ENCODE data around the gene CDH4. TPM values are rescaled to one million over a fixed set of nuclear protein-coding genes. Genes with fewer than 3 reads are reported as not detected.

CDH4 gene
- total RNA-seq, 4 donors from 2014 or later = 0.13 to 0.38 (median 0.21) TPM; not detected in 1

- TF ChIP-seq, protein P1, sequence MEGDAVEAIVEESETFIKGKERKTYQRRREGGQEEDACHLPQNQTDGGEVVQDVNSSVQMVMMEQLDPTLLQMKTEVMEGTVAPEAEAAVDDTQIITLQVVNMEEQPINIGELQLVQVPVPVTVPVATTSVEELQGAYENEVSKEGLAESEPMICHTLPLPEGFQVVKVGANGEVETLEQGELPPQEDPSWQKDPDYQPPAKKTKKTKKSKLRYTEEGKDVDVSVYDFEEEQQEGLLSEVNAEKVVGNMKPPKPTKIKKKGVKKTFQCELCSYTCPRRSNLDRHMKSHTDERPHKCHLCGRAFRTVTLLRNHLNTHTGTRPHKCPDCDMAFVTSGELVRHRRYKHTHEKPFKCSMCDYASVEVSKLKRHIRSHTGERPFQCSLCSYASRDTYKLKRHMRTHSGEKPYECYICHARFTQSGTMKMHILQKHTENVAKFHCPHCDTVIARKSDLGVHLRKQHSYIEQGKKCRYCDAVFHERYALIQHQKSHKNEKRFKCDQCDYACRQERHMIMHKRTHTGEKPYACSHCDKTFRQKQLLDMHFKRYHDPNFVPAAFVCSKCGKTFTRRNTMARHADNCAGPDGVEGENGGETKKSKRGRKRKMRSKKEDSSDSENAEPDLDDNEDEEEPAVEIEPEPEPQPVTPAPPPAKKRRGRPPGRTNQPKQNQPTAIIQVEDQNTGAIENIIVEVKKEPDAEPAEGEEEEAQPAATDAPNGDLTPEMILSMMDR (IDR thresholded peaks at IDR 0.05) = no peak
- no peak for TF ChIP-seq POLR2A (IDR thresholded peaks at IDR 0.05)
- intact Hi-C loops (cut with DNase I) = no loop called here
- Histone ChIP-seq H3K27ac (no peak overlapping the region), H3K9me3 (no peaks in the 10 kb centered on the region), H3K36me3 (no peaks in the 10 kb centered on the region), H3K27me3 (peaks cover 0 to 46% (median 0%) of the 10 kb centered on the region in 4 donors), H3K4me1 (no peaks in the 10 kb centered on the region), H3K4me3 (no peak overlapping the region)
- WGBS, 2 donors = 43 to 57% methylated on average over 13 of the region's 13 CpGs
- no peak for DNase-seq
Observed at GRCh38 chr20:61887596-61888093, 635.6 kb downstream of the CDH4 start.

DNA sequence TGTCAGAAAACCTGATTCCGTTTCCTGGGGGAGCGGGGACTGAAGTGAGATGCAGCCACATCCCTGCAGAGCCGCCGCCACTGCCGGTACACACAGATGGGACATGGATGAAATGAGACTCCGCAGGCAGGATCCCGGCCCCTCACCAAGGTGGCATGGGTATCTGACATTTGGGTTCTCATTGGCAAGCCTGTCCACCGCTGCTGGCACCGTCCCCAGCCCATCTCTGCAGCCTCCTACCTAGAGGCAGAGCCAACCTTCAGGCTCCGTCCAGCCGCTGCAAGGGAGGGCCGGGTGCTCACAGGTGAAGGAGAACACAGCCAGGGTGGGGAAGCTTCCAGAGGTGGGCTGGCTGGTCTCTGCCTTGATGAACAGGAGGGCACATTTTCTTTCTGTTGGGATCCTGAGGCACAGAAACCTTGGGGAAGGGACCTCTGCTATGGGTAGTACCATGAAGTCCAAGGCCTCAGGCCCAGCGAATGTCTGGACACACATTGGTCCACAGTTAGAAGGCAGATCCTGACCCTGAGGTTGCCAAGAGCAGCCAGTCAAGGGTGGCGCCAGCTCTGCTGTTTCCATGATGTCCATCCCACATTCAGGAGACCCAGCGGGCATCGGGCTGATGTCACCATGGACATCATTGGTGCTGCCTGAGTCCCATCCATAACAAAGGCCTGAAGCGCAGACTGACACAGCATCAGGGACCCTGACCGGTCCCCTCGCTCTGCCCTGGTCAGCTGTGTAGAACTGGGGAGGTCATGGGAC is 636.2 kb downstream of the CDH4 start:
- WGBS, 2 donors = 92 to 93% methylated on average over 8 to 10 of the region's 19 CpGs
- no peak for DNase-seq
- H3K27me3 ChIP-seq = peaks cover 0 to 40% (median 0%) of the 10 kb centered on the region in 4 donors
- no peaks in the 10 kb centered on the region for H3K9me3 ChIP-seq
- TF ChIP-seq POLR2A (IDR thresholded peaks at IDR 0.05) = no peak
- TF ChIP-seq, protein P1 (IDR thresholded peaks at IDR 0.05) = no peak
- no peak overlapping the region for H3K27ac ChIP-seq
- intact Hi-C loops (cut with DNase I) = no loop called here
- no peaks in the 10 kb centered on the region for H3K36me3 ChIP-seq
- H3K4me1 ChIP-seq = no peaks in the 10 kb centered on the region
- no peak overlapping the region for H3K4me3 ChIP-seq

DNA sequence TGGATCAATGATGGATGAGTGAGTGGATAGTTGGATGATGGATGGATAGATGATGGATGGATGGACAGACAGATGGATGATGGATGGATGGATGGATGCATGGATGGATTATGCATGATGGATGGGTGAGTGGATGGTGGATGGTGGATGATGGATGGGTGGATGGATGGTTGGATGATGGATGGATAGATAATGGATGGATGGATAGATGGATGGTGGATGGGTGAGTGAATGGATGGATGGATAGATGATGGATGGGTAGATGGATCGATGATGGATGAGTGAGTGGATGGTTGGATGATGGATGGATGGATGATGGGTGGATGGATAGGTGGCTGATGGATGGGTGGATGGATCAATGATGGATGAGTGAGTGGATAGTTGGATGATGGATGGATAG is 637.6 kb downstream of the CDH4 start:
- Histone ChIP-seq H3K4me1 (no peaks in the 10 kb centered on the region), H3K9me3 (no peaks in the 10 kb centered on the region), H3K27me3 (peaks cover 0 to 26% (median 0%) of the 10 kb centered on the region in 4 donors), H3K27ac (no peak overlapping the region), H3K36me3 (no peaks in the 10 kb centered on the region), H3K4me3 (no peak overlapping the region)
- DNase-seq = no peak
- intact Hi-C loops (cut with DNase I) = no loop called here
- no peak for TF ChIP-seq POLR2A (IDR thresholded peaks at IDR 0.05)
- TF ChIP-seq, protein P1 (IDR thresholded peaks at IDR 0.05) = no peak
- 80 to 86% methylated on average over 1 of the region's 1 CpG for WGBS, 2 donors

DNA sequence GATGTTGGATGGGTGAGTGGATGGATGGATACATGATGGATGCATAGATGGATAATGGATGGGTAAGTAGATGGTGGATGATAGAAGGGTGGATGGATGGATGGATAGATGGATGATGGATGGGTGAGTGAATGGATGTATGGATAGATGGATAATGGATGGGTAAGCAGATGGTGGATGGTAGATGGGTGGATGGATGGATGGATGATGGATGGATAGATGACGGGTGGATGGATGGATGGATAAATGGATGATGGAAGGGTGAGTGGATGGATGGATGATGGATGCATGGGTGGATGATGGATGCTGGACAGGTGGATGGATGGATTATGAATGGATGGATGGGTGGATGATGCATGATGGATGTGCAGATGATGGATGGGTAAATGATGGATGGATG is 638.1 kb downstream of the CDH4 start:
- DNase-seq = no peak
- intact Hi-C loops (cut with DNase I) = no loop called here

DNA sequence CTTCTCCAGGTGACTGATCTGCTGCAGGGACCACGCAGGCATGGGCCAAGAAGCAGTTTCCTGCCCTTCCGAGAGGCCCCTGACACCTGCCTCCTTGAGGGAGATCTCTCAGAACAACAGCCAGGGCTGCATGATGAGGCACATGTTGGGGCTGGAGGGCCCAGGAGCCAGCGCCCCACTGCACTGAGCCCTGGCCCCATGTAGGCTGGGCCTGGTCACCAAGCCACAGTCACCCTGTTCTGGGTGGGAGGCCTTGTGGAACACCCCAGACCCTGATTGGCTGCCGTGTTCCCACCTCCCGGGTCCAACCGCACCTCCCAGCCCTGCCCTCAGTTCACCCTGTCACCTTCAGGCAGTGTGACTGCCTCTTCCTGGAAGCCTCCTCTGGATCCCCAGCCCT is 639.4 kb downstream of the CDH4 start:
- TF ChIP-seq POLR2A (IDR thresholded peaks at IDR 0.05) = no peak
- TF ChIP-seq, protein P1 (IDR thresholded peaks at IDR 0.05) = no peak
- no peaks in the 10 kb centered on the region for H3K36me3 ChIP-seq
- no peak overlapping the region for H3K4me3 ChIP-seq
- no peak for DNase-seq
- peaks cover 0 to 21% (median 0%) of the 10 kb centered on the region in 4 donors for H3K27me3 ChIP-seq
- no peaks in the 10 kb centered on the region for H3K9me3 ChIP-seq
- no peaks in the 10 kb centered on the region for H3K4me1 ChIP-seq
- WGBS, 2 donors = 100% methylated on average over 1 of the region's 6 CpGs; no CpG with 5 or more reads in 1 of the 2 donors
- intact Hi-C loops (cut with DNase I) = no loop called here
- H3K27ac ChIP-seq = no peak overlapping the region

More for the DNA sequence above, 638.1 kb downstream of the CDH4 start:
- no peak overlapping the region for H3K27ac ChIP-seq
- H3K9me3 ChIP-seq = no peaks in the 10 kb centered on the region
- 0% methylated on average over 1 of the region's 1 CpG for WGBS, 2 donors
- H3K4me3 ChIP-seq = no peak overlapping the region
- H3K4me1 ChIP-seq = no peaks in the 10 kb centered on the region
- TF ChIP-seq, protein P1 (IDR thresholded peaks at IDR 0.05) = no peak
- no peak for TF ChIP-seq POLR2A (IDR thresholded peaks at IDR 0.05)
- H3K36me3 ChIP-seq = no peaks in the 10 kb centered on the region
- peaks cover 0 to 21% (median 0%) of the 10 kb centered on the region in 4 donors for H3K27me3 ChIP-seq
